Hippocampal formation (tissue), 2 donors: ENCODE results near the gene UPB1.
"Not testable (repeated sequence)": the region's sequence is repeated elsewhere in the genome, so short reads cannot be mapped to it uniquely, and the experiment has no call there.

Experiments
- DNase-seq, 2 donors: peaks; one replicate each; lab custom pipeline; 2025; lab: John Stamatoyannopoulos, UW

The UPB1 gene

GRCh38 chr22:24532075-24532474 is 36.9 kb downstream of the UPB1 start:
- DNase-seq: no peak

- no peak for DNase-seq
Measured at GRCh38 chr22:24535348-24535747, 40.2 kb downstream of the UPB1 start.

GRCh38 chr22:24536089-24536488 is 41.0 kb downstream of the UPB1 start:
- no peak for DNase-seq

- DNase-seq: no peak
Measured at GRCh38 chr22:24540470-24540869, 45.3 kb downstream of the UPB1 start.

DNA sequence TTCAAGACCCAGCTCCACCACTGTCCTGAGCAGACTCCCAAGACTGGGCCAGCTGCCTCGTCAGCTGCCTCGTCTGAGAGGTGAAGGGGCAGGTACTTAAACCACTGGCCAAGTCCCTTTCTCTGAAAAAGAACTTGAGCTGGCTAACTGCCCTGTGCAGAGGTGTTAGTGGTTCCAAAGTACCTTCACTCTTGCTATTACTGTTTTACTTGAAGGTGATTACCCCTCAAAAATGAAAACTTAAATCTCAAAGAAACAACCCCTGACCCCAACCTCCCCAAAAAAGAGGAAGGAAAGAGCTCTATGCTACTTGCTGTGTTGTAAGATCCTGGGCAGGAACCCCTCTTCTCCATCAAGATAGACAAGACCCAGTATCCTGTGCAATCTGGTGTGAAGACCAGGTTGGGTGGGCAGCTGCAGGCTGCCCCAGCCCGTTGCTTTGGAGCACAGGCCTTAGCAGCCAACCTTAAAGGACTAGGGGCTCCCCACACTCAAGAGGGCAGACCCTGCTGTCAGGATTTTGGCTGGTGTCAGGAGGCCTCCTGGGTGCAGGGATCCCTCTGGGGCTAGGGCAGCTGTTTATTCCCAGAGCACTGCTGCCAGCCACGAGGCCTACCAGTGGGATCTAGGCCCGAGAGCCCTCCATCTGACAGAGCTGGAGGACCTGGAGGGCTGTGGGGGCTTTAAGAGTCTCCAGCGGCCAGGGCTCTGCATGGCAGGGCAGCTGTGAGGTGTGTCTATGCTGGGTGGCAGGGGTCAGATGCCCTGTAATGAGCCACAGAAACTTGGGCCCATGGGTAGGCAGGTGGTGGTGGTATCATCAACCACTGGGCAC is 46.8 kb downstream of the UPB1 start:
- no peak for DNase-seq

DNA sequence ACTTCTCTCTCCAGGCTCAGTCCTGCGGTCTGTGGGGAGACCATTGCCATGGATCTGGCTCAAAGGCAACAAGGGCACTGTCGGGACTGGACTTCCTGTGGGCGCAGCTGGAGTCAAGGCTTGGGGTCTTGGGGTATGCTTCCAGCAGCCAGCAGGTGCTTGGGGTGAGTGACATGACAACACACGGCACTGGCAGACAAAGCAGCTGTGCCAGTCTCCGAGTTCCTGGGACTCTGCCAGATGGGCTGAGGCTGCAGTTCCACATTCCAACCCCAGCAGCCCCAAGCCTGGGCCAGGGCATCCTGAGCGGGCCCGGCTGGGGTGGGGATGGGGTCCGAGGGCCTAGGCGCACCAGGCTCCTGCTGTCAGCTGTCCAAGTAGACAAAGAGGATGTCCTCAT is 47.5 kb downstream of the UPB1 start:
- DNase-seq: peak in 1 of 2 donors; percentile 34

- DNase-seq: no peak
Measured at GRCh38 chr22:24543185-24543601, 48.1 kb downstream of the UPB1 start.

DNA sequence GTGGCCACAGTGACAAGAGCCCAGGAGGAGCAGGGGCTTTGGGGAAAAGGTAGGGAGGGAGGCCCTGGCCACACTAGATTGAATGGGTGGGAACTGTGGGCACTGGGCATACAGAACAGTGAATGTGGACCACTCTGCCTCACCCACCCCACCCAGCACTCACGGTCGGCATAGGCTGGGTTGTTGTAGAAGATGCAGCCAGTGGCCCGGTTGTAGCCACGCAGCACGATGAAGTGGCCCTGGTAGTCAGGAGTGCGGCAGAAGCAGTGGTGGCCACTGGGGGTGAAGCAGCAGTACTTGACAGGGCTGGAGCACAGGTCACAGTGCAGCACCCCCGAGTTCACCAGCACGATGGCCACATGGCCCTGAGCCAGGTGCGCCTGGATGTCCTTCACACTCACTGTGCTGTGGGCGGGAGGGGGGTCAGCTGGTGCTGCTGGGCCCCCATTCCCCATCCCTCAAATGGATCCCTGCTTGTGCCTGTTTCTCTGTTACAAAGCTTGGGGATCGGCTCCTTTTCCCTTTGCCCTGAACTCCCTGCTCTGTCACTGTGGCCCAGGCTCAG is 48.6 kb downstream of the UPB1 start:
- DNase-seq: no peak

DNA sequence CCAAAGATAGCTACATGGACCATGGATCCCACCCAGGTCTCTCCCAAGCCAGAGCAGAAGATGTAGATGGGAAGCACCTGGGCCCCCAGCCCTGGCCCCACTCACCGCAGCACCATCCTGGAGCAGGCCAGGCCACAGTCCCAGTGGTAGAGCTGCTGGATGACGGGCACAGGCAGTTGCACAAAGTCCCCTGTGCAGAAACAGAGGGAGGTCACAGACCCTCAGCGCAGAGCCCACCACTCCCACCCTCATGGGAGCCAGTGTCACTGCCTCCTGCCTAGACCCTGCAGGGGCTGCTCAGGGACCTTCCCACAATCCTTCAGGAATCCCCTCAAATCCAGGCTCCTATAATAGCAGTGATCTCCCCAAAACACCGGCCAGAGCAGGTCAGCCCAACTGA is 53.7 kb downstream of the UPB1 start:
- no peak for DNase-seq

- no peak for DNase-seq
Measured at GRCh38 chr22:24550028-24550901, 55.1 kb downstream of the UPB1 start.

DNA sequence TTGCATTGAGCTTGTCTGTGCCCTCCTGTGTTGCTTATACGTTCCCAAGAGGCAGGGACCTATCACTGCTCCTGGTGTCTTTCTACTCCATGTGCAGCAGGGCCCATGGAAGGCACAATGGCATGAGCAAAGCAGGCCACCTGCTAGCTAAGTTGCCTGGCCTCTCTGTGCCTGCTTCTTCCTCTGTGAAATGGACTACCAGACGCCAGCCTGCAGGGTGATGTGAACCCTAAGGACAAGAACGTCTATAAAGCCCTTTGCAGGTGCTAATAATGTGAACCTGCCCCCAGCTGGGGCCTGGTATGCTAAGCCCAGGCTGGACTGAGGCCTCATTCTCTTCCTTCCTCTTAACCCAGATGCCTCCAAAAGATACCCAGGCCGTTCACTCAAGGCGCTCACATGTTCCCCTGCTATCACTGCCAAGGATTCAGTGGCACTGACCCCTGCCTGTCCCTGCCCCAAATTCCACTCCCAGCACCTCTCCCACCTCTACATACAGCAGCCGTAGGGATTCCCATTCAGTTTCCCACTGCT is 55.8 kb downstream of the UPB1 start:
- no peak for DNase-seq

GRCh38 chr22:24552503-24553286 is 57.6 kb downstream of the UPB1 start:
- not testable (repeated sequence) for DNase-seq

- no peak for DNase-seq
Measured at GRCh38 chr22:24553597-24554312, 58.6 kb downstream of the UPB1 start.

GRCh38 chr22:24554313-24555164 is 59.4 kb downstream of the UPB1 start, which contains the start of gene GUCD1:
GUCD1 (minus strand) TSS chr22:24555138; CDS start chr22:24554991, 147 bp downstream.
- no peak for DNase-seq

DNA sequence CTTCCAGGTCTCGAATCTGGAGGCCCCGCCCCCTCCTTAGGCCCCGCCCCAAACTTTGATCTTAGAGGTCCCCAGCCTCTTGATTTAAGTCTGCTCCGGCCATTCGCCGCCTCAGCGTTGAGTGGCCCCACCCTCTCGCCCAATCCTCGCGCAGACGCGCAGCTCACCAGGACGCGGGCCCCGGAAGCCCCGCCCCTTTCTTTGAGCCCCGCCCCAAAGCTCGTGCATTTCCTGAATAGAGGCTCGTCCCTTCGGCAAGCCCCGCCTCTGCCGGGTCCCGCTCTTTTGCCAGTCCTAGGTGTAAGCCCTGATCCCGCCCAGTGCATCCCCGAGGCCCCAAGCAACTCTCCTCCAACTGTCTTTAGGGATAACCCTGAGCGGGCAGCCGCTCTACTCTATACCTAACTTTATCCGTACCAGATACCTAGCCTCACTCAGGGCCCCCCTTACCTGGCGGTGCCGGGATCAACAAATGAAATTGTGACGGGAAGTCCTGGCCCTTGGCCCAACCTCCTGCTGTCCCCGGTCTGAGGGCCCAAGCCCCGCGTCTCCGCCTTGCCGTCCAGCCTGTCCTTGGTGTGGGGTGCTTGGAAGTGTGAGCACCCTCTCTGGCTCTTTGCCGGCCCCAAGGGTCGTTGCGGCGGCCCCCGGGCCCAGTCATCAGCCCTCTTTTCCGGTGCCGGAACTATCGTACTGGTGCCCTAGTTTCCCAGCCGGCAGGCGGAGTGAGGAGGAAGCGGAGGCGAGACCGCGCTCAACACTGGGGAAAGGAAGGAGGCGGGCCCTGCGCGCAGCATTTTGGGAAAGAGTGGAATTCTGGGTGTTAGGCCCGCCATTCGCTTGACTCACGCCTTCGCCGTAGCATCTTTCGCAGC is 60.3 kb downstream of the UPB1 start, which contains the start of gene SNRPD3:
TSS of gene SNRPD3 (plus strand) at position 835 of the 875 bp plus-strand sequence. CDS start 1,676 bp downstream, outside the sequence.
- DNase-seq: peak; percentile 97 to 100

DNA sequence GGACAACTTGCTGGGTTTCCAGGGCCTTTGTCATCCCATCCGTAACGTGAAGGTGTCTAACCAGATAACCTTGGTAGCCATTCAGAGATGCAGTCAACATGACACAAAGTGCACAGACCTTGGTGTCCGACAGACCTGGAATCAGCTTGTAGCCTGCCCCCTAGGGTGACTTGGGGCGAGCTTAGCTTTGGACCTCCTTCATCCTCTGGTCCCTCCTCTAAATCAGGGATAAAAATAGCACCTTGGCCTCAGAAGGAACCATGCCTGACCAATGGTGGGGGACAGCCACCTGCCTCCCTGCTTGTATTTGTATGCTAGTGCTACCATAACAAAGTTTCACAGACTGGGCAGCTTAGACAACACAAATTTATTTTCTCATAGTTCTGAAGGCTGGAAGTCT is 64.3 kb downstream of the UPB1 start:
- no peak for DNase-seq

GRCh38 chr22:24563246-24563645 is 68.1 kb downstream of the UPB1 start:
- no peak for DNase-seq

DNA sequence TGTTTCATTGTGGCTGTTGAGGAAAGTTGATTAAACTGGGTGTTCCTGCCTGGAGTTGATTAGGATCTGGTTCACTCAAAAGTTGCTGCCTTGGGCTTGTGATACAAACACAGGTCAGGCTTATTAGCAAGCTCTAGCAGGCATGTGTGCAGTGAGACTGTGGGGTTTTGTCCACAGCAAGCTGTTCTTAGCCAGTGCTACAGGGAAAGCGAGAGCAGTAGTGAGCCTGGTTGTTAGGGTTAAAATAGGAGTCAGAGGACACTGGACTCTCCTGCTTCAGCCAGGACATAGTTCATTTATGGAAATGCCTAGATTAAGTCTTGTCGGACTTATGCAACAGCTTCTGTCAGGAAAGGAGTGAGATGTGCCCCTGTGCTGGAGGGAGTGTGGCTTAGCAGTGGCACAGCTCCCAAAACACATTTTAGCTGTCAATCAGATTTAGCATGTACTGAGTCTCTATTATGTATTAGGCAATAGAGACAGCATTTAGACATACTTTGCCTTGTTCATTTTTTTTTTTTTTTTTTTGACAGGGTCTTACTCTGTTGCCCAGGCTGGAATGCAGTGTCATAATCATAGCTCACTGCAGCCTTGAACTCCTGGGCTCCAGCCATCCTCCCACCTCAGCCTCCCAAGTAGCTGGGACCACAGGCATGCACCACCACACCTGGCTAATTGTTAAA is 69.4 kb downstream of the UPB1 start:
- DNase-seq: no peak
